ENCODE results near the gene GTPBP1. TPM values are rescaled to one million over a fixed set of nuclear protein-coding genes. Genes with fewer than 3 reads are reported as not detected.

Gene GTPBP1
- total RNA-seq, 2 experiments from 2014 or later = 88.6 to 92.8 TPM

- no peaks in the 10 kb centered on the region for H3K27me3 Mint-ChIP-seq
These were observed 35.0 kb downstream of the GTPBP1 start for GRCh38 chr22:38740754-38741153.

GRCh38 chr22:38741166-38741565 lies 35.4 kb downstream of the GTPBP1 start:
- no peaks in the 10 kb centered on the region for H3K9me3 Mint-ChIP-seq (ENCODE audit: low read depth)
- peaks cover 20% of the 10 kb centered on the region for H3K4me1 Mint-ChIP-seq
- H3K27ac Mint-ChIP-seq = peak overlapping the region; percentile 42
- intact Hi-C loops (cut with DNase I, micrococcal nuclease) = loop anchor here in 1 of 2 experiments (2.0 kb wide), 1 partner anchor 26 kb away; no protein-coding TSS in a partner anchor
- no peak overlapping the region for H3K4me3 Mint-ChIP-seq
- ChIA-PET POLR2A (no interaction called here), CTCF (interaction anchor here (0.5 to 2.7 kb wide), 3 partner anchors 8 to 472 kb away, joined by 4 to 12 read pairs (median 11); no protein-coding TSS in a partner anchor)
- DNase-seq (no peak), ATAC-seq (no peak)
- H3K27me3 Mint-ChIP-seq = no peaks in the 10 kb centered on the region
- H3K36me3 Mint-ChIP-seq (ENCODE audit: low read depth) = peaks cover 74% of the 10 kb centered on the region

More at GRCh38 chr22:38740754-38741153, 35.0 kb downstream of the GTPBP1 start:
- Mint-ChIP-seq H3K36me3 (ENCODE audit: low read depth) (peaks cover 76% of the 10 kb centered on the region), H3K27ac (no peak overlapping the region), H3K4me1 (peaks cover 25% of the 10 kb centered on the region), H3K9me3 (ENCODE audit: low read depth) (no peaks in the 10 kb centered on the region), H3K4me3 (no peak overlapping the region)
- ATAC-seq (no peak), DNase-seq (no peak)
- POLR2A ChIA-PET = no interaction called here
- CTCF ChIA-PET = interaction anchor here (0.5 to 0.6 kb wide), 2 partner anchors 28 to 471 kb away, joined by 4 to 5 read pairs; no protein-coding TSS in a partner anchor
- intact Hi-C loops (cut with DNase I, micrococcal nuclease) = loop anchor here in 1 of 2 experiments (2.0 kb wide), 1 partner anchor 26 kb away; no protein-coding TSS in a partner anchor

- POLR2A ChIA-PET = no interaction called here
- DNase-seq (no peak), ATAC-seq (no peak)
- intact Hi-C loops (cut with DNase I, micrococcal nuclease) = loop anchor here in 1 of 2 experiments (2.0 kb wide), 1 partner anchor 27 kb away; no protein-coding TSS in a partner anchor
- Mint-ChIP-seq H3K4me3 (no peak overlapping the region), H3K36me3 (ENCODE audit: low read depth) (peaks cover 73% of the 10 kb centered on the region), H3K4me1 (peaks cover 20% of the 10 kb centered on the region), H3K27ac (peak overlapping the region; percentile 42), H3K27me3 (no peaks in the 10 kb centered on the region), H3K9me3 (ENCODE audit: low read depth) (no peaks in the 10 kb centered on the region)
- CTCF ChIA-PET = interaction anchor here (0.6 to 2.7 kb wide), 4 partner anchors 8 to 186 kb away, joined by 3 to 12 read pairs (median 7); no protein-coding TSS in a partner anchor
These were observed 35.8 kb downstream of the GTPBP1 start for GRCh38 chr22:38741576-38741975.

- Mint-ChIP-seq H3K36me3 (ENCODE audit: low read depth) (peaks cover 70% of the 10 kb centered on the region), H3K4me3 (no peak overlapping the region), H3K4me1 (peaks cover 15% of the 10 kb centered on the region), H3K27me3 (no peaks in the 10 kb centered on the region), H3K9me3 (ENCODE audit: low read depth) (no peaks in the 10 kb centered on the region), H3K27ac (peak overlapping the region; percentile 25)
- ChIA-PET POLR2A (interaction anchor here (1.0 kb wide), 1 partner anchor 10 kb away, joined by 4 read pairs; no protein-coding TSS in a partner anchor), CTCF (interaction anchor here (0.6 to 2.7 kb wide), 5 partner anchors 9 to 185 kb away, joined by 3 to 12 read pairs (median 3); no protein-coding TSS in a partner anchor)
- ATAC-seq (no peak), DNase-seq (no peak)
- intact Hi-C loops (cut with DNase I, micrococcal nuclease) = no loop called here
These were observed 36.6 kb downstream of the GTPBP1 start for GRCh38 chr22:38742176-38742942.

- intact Hi-C loops (cut with DNase I, micrococcal nuclease) = no loop called here
- H3K36me3 Mint-ChIP-seq (ENCODE audit: low read depth) = peaks cover 70% of the 10 kb centered on the region
- POLR2A ChIA-PET = no interaction called here
These were observed 39.2 kb downstream of the GTPBP1 start for GRCh38 chr22:38744981-38745380.

GRCh38 chr22:38745676-38746460 lies 40.1 kb downstream of the GTPBP1 start:
- Mint-ChIP-seq H3K9me3 (ENCODE audit: low read depth) (no peaks in the 10 kb centered on the region), H3K4me1 (peaks cover 24% of the 10 kb centered on the region), H3K27ac (peak overlapping the region; percentile 51), H3K36me3 (ENCODE audit: low read depth) (peaks cover 72% of the 10 kb centered on the region), H3K4me3 (no peak overlapping the region), H3K27me3 (no peaks in the 10 kb centered on the region)
- intact Hi-C loops (cut with DNase I, micrococcal nuclease) = no loop called here
- POLR2A ChIA-PET = no interaction called here
- DNase-seq (no peak), ATAC-seq (no peak)
- CTCF ChIA-PET = interaction anchor here (1.9 to 4.6 kb wide), 3 partner anchors 12 to 21 kb away, joined by 8 to 25 read pairs (median 12); no protein-coding TSS in a partner anchor

More at GRCh38 chr22:38744981-38745380, 39.2 kb downstream of the GTPBP1 start:
- DNase-seq = no peak
- no peaks in the 10 kb centered on the region for H3K9me3 Mint-ChIP-seq (ENCODE audit: low read depth)
- H3K27ac Mint-ChIP-seq = peak overlapping the region; percentile 59
- CTCF ChIA-PET = interaction anchor here (4.6 kb wide), 1 partner anchor 11 kb away, joined by 25 read pairs; no protein-coding TSS in a partner anchor
- H3K27me3 Mint-ChIP-seq = no peaks in the 10 kb centered on the region
- no peak for ATAC-seq
- H3K4me1 Mint-ChIP-seq = peaks cover 17% of the 10 kb centered on the region
- H3K4me3 Mint-ChIP-seq = no peak overlapping the region

GRCh38 chr22:38748487-38749136 lies 42.9 kb downstream of the GTPBP1 start:
- DNase-seq = no peak
- Mint-ChIP-seq H3K4me3 (no peak overlapping the region), H3K4me1 (peaks cover 46% of the 10 kb centered on the region), H3K9me3 (ENCODE audit: low read depth) (no peaks in the 10 kb centered on the region), H3K36me3 (ENCODE audit: low read depth) (peaks cover 70% of the 10 kb centered on the region), H3K27me3 (no peaks in the 10 kb centered on the region), H3K27ac (peak overlapping the region; percentile 42)
- POLR2A ChIA-PET = no interaction called here
- CTCF ChIA-PET = interaction anchor here (0.6 to 4.6 kb wide), 4 partner anchors 15 to 153 kb away, joined by 3 to 25 read pairs (median 8); no protein-coding TSS in a partner anchor
- no peak for ATAC-seq
- intact Hi-C loops (cut with DNase I, micrococcal nuclease) = no loop called here

GRCh38 chr22:38750104-38750503 lies 44.4 kb downstream of the GTPBP1 start:
- Mint-ChIP-seq H3K27ac (peak overlapping the region; percentile 65), H3K9me3 (ENCODE audit: low read depth) (no peaks in the 10 kb centered on the region), H3K27me3 (no peaks in the 10 kb centered on the region), H3K36me3 (ENCODE audit: low read depth) (peaks cover 70% of the 10 kb centered on the region), H3K4me1 (peaks cover 48% of the 10 kb centered on the region), H3K4me3 (no peak overlapping the region)
- ChIA-PET POLR2A (interaction anchor here (0.7 kb wide), 1 partner anchor 17 kb away, joined by 5 read pairs; no protein-coding TSS in a partner anchor), CTCF (no interaction called here)
- intact Hi-C loops (cut with DNase I, micrococcal nuclease) = loop anchor here in 1 of 2 experiments (10.0 kb wide), 2 partner anchors 695 to 1075 kb away; partner anchors contain the start of genes LGALS1 and PICK1
- DNase-seq = no peak
- no peak for ATAC-seq

GRCh38 chr22:38750638-38751037 lies 44.9 kb downstream of the GTPBP1 start:
- ChIA-PET POLR2A (interaction anchor here (0.7 kb wide), 1 partner anchor 18 kb away, joined by 5 read pairs; no protein-coding TSS in a partner anchor), CTCF (interaction anchor here (2.1 to 2.8 kb wide), 2 partner anchors 8 to 26 kb away, joined by 10 to 12 read pairs; no protein-coding TSS in a partner anchor)
- H3K9me3 Mint-ChIP-seq (ENCODE audit: low read depth) = no peaks in the 10 kb centered on the region
- H3K27ac Mint-ChIP-seq = peak overlapping the region; percentile 96
- H3K27me3 Mint-ChIP-seq = no peaks in the 10 kb centered on the region
- no peak overlapping the region for H3K4me3 Mint-ChIP-seq
- ATAC-seq = no peak
- H3K4me1 Mint-ChIP-seq = peaks cover 46% of the 10 kb centered on the region
- no peak for DNase-seq
- peaks cover 64% of the 10 kb centered on the region for H3K36me3 Mint-ChIP-seq (ENCODE audit: low read depth)
- intact Hi-C loops (cut with DNase I, micrococcal nuclease) = loop anchor here in 1 of 2 experiments (10.0 kb wide), 2 partner anchors 696 to 1076 kb away; partner anchors contain the start of genes LGALS1 and PICK1

- peak overlapping the region; percentile 92 for H3K4me3 Mint-ChIP-seq
- POLR2A ChIA-PET = interaction anchor here (0.7 to 2.0 kb wide), 2 partner anchors 13 to 17 kb away, joined by 3 to 10 read pairs; no protein-coding TSS in a partner anchor
- H3K9me3 Mint-ChIP-seq (ENCODE audit: low read depth) = no peaks in the 10 kb centered on the region
- H3K27me3 Mint-ChIP-seq = no peaks in the 10 kb centered on the region
- CTCF ChIA-PET = interaction anchor here (1.1 to 2.8 kb wide), 5 partner anchors 9 to 26 kb away, joined by 3 to 12 read pairs (median 7); no protein-coding TSS in a partner anchor
- intact Hi-C loops (cut with DNase I, micrococcal nuclease) = loop anchor here in 1 of 2 experiments (10.0 kb wide), 2 partner anchors 696 to 1076 kb away; partner anchors contain the start of genes LGALS1 and PICK1
- H3K36me3 Mint-ChIP-seq (ENCODE audit: low read depth) = peaks cover 62% of the 10 kb centered on the region
- ATAC-seq (no peak), DNase-seq (no peak)
- H3K27ac Mint-ChIP-seq = peak overlapping the region; percentile 96
- peaks cover 46% of the 10 kb centered on the region for H3K4me1 Mint-ChIP-seq
These were observed 45.3 kb downstream of the GTPBP1 start for GRCh38 chr22:38751066-38751421.

All from activated CD4-positive, alpha-beta T cell treated with anti-CD3 and anti-CD28 coated beads for 36 hours (primary cell).